GM10248 (cell line): ENCODE measurements around the gene EGFR.

Experiments
- CTCF ChIA-PET: fragments of 300-600 bp; sonication (Branson Sonifier 250); formaldehyde crosslinking; extraction: SDS; loops from one replicate; lab custom pipeline; 2021; ENCODE audit warnings: antibody characterized with exemption; lab: Yijun Ruan, JAX
- POLR2A ChIA-PET: fragments of 350-650 bp; sonication (Branson Sonifier 250); formaldehyde crosslinking; extraction: SDS; loops from one replicate; lab custom pipeline; 2020; ENCODE audit warnings: antibody characterized with exemption; lab: Yijun Ruan, JAX
- DNase-seq: peaks from one replicate; pipeline ENCODE4 v3.0.0; 2012; ENCODE audit errors: extremely low spot score
- TF ChIP-seq, protein P1 (sequence below): IDR thresholded peaks from 2 replicates; pipeline ENCODE4 v1.5.1; 2012; ENCODE audit warnings: mild to moderate bottlenecking, low read depth; ENCODE audit errors: extremely low read depth, missing control alignments, control extremely low read depth

Gene EGFR

DNA sequence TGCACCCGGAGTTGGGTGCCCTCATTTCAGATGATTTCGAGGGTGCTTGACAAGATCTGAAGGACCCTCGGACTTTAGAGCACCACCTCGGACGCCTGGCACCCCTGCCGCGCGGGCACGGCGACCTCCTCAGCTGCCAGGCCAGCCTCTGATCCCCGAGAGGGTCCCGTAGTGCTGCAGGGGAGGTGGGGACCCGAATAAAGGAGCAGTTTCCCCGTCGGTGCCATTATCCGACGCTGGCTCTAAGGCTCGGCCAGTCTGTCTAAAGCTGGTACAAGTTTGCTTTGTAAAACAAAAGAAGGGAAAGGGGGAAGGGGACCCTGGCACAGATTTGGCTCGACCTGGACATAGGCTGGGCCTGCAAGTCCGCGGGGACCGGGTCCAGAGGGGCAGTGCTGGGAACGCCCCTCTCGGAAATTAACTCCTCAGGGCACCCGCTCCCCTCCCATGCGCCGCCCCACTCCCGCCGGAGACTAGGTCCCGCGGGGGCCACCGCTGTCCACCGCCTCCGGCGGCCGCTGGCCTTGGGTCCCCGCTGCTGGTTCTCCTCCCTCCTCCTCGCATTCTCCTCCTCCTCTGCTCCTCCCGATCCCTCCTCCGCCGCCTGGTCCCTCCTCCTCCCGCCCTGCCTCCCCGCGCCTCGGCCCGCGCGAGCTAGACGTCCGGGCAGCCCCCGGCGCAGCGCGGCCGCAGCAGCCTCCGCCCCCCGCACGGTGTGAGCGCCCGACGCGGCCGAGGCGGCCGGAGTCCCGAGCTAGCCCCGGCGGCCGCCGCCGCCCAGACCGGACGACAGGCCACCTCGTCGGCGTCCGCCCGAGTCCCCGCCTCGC lies at the start of gene EGFR:
Gene EGFR (plus strand): TSS at position 657 of the 830 bp plus-strand sequence. CDS start 261 bp downstream, outside the sequence.
- no peak for DNase-seq
- ChIA-PET POLR2A (no interaction called here), CTCF (interaction anchor here (1.6 to 1.7 kb wide), 2 partner anchors 10 to 18 kb away, joined by 4 to 5 read pairs; no protein-coding TSS in a partner anchor)
- TF ChIP-seq, protein P1, sequence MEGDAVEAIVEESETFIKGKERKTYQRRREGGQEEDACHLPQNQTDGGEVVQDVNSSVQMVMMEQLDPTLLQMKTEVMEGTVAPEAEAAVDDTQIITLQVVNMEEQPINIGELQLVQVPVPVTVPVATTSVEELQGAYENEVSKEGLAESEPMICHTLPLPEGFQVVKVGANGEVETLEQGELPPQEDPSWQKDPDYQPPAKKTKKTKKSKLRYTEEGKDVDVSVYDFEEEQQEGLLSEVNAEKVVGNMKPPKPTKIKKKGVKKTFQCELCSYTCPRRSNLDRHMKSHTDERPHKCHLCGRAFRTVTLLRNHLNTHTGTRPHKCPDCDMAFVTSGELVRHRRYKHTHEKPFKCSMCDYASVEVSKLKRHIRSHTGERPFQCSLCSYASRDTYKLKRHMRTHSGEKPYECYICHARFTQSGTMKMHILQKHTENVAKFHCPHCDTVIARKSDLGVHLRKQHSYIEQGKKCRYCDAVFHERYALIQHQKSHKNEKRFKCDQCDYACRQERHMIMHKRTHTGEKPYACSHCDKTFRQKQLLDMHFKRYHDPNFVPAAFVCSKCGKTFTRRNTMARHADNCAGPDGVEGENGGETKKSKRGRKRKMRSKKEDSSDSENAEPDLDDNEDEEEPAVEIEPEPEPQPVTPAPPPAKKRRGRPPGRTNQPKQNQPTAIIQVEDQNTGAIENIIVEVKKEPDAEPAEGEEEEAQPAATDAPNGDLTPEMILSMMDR, result no peak

DNA sequence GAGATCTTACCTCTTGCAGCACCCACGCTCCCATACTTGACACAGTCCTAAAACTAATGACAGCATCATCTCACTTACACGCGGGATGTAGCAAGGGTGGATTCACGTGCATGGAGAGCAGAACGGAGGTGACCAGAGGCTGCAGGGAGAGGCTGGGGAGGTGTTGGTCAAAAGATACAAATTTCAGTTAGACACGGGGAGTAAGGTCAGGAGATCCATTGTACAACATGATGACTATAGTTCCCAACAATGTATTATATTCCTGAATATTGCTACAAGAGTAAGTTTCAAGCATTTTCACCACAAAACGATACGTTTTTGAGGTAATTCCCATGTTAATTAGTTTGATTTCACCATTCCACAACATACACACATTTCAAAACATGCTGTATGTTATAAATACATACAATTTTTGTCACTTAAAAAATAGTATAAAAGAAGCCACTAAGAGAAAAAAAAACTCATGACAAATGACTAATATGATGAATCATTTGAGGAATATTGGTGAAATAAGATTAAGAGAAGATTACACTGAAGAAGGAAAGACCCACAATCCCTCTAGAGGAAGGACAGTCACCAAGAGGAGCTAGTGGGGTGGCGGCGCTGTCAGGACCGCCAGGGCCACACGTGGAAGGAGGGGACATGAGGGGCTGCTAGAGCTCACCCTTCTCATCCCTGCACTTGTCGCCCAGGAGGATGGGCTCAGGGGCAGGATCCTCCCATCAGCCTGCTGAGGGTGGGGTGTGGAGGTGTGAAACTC lies 49.4 kb upstream of the EGFR start:
- TF ChIP-seq, protein P1, result no peak
- no peak for DNase-seq
- ChIA-PET CTCF (no interaction called here), POLR2A (no interaction called here)

DNA sequence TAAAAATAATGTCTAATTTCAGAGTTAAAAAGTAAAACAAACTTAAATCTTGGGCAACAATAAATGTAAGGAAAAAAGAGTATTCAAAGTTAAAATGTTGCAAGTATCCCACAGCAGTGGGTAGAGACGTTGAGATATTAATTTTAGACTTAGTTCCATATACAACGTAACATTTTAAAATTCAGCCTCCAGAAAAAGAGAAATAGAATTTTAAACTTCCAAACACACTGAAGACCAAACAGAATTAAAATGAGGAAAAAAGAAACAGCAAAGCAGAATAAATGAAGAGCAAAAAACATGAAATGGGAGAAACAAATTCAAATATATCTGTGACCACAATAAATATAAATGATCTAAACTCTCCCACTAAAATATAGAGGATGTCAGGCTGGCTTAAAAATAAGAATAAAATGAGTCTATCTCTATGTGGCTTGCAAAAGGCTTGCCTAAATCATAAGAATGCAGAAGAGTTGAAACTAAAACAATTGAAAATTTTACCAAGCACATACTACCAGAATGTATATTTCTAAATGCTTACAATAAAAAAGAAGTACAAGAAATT lies 46.0 kb upstream of the EGFR start:
- ChIA-PET POLR2A (no interaction called here), CTCF (no interaction called here)
- no peak for DNase-seq
- TF ChIP-seq, protein P1, result no peak

DNA sequence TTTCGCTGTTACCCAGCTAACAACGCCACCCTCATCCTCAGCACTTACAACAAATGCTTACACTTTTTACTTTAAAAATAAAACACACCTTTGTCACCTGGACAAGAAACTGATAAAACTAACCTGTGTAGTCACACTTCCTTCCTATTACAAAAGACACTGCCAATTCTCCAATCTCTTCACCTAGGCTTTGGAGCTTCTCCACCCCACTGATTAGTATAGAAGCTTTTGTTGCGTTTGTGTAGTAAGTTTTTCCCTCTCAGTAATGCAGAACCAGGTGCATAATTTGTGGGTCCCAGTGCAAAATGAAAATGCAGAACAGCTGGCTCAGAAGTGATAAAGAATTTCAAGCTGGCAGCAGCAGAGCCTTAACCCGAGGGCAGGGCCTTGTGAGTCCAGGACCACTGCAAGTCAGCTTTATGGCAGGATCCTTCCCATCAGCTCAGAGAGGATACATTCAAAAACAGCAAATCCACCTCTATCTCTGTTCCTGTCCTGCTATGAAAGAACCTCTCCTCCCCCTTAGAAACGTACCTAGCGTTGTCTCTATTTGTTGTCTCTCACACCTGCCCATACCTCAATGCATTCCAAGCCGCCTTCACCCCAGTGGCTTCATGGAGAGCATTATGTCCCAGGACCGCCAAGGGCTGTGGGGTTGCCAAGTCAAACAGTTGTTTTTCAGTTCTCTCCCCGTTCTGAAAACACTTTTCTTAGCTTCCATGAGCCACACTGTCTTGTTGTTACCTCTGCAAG lies 40.3 kb upstream of the EGFR start:
- DNase-seq, result no peak
- CTCF ChIA-PET, result interaction anchor here (0.8 kb wide), 1 partner anchor 30 kb away, joined by 3 read pairs; no protein-coding TSS in a partner anchor
- POLR2A ChIA-PET, result no interaction called here
- TF ChIP-seq, protein P1, result no peak

DNA sequence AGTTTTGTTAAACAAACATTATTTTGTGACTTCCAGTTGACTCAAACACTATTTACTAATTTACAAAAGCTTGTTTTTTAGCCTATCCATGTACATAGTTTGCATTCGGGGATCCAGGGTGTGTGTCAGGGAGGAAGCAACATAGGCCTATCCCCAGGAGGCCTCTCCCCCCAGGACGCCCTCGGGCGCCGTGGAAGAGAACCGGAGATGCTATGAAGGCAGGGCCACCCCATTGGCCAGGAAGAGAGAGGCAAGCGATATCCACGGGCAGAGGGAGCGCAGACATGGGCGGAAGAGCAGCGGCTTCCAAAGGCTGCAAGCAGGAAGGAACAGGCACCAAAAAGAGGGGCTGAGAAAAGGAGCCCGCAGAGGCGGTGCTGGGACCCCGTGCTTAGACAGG lies 38.3 kb upstream of the EGFR start:
- no peak for DNase-seq
- ChIA-PET POLR2A (no interaction called here), CTCF (interaction anchor here (0.6 to 1.5 kb wide), 3 partner anchors 14 to 43 kb away, joined by 3 read pairs; no protein-coding TSS in a partner anchor)
- TF ChIP-seq, protein P1, result no peak
